DMS 273 (cell line): ENCODE data around the gene HLA-DQA1.
"Not testable (repeated sequence)": the region's sequence is repeated elsewhere in the genome, so short reads cannot be mapped to it uniquely, and the experiment has no call there.

Experiments
- DNase-seq: peaks from one replicate; lab custom pipeline; 2025; ENCODE audit not compliant: unreplicated experiment; lab: John Stamatoyannopoulos, UW

Gene HLA-DQA1

DNA sequence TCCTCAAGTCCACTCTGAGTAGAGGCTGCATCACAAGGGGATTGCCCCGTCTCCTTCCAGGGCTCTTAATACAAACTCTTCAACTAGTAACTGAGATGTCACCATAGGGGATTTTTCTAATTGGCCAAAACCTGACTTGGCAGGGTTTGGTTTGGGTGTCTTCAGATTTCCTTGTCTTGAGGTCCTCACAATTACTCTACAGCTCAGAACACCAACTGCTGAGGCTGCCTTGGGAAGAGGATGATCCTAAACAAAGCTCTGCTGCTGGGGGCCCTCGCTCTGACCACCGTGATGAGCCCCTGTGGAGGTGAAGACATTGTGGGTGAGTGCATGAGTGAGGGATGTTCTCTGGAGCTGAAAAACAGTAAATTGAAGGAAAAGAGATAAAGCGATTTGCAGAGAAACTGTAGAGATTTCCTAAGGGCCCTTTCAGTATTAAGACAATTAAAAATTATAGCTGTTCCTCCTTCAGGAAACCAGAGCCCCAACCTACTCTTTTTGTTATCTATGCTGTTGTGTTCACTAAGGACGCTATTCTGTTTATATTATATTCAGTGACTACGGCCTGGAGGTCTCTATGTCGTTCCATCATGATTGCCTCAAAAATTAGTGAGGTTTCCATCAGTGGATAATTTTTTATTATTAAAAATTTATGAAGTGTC is at the start of gene HLA-DQA1:
Gene HLA-DQA1, plus strand, starts transcription at position 188 of the 662 bp plus-strand sequence. Its CDS starts 53 bp downstream, at position 241.
- DNase-seq = no peak

DNA sequence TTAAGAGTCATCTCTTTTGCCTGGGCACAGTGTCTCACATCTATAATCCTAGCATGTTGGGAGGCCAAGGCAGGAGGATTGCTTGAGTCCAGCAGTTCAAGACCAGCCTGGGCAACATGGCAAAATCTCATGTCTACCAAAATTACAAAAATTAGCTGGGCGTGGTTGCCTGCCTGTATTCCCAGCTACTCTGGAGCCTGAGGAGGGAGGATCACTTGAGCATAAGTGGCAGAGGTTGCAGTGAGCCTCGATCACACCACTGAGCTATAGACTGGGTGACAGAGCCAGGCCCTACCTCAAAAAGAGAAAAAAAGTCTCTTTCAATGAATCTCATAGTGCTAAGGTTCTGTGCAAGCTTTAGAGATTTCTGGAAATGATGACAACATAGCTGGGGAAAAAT is 49.0 kb upstream of the HLA-DQA1 start:
- no peak for DNase-seq

DNA sequence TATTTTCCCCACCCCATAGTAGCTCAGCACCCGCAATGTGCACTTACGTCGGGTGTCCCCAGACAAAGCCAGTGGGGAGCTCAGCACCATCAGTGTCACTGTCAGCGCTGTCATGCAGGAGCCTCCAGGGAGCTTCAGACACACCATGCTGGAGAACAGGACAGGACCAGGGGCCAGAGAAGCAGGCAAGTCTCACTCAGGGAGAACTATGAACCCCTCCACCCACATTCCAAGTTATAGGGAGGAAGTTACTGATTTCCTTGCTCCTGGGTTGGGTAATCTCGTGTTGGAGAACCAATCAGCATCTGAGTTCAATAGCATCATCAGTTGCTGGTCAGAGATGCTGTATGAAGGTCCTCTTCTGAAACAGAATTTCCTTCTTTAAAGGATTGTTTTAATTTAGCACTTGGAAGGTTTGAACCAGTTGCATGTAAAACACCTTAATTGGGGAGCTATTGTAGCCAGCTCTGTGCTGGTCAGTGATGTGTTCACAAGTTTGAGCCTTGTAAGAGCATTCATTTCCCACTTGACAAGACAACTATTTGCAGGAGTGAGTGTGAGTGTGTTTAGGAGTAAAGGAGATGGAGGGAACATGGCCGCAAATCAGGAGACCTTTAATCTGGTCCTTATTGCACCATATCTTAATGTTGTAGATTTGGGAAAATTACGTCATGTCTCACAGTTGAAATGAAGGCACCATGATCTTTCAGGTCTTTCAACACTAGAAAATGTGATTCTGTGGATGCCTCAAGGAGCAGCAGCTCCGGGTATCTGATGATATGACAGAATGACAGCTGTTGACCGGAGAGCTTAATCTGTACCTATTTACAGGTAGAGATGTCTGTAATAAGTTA is 47.4 kb upstream of the HLA-DQA1 start, which contains the start of gene HLA-DRB1:
Gene HLA-DRB1, minus strand, starts transcription at position 253 of the 854 bp plus-strand sequence. Its CDS starts 106 bp downstream, at position 147.
- DNase-seq = peak; percentile 2

DNA sequence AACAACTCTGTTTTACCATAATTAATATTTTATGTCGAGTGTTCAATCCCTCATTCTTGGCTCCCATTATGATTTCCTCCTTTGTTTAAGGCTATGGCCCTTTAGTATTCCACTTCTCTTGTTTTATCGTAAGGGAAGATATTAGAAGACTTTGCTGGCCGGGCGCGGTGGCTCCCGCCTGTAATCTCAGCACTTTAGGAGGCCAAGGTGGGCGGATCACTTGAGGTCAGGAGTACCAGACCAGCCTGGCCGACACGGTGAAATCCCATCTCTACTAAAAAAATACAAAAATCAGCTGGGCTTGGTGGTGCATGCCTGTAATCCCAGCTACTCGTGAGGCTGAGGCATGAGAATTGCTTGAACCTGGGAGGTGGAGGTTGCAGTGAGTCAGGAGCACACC is 46.5 kb upstream of the HLA-DQA1 start:
- DNase-seq = not testable (repeated sequence)

DNA sequence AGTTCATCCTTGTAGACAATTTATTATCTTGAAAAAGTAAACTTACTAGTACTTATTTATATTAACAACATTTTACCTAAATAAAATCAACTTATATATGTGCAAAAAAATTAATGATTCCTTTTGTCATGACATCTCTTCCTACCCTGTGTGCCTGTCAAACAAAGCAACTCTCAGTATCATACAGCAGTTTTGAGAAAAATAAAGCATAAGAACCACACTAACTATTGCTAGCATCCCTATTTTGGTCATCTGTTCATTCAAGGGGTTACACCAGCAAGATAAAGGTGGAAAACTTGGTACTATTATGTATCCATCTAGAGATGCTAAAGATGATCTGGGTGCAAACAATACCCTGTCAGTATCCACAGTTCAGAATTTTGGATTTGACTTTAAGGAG is 40.2 kb upstream of the HLA-DQA1 start:
- no peak for DNase-seq

DNA sequence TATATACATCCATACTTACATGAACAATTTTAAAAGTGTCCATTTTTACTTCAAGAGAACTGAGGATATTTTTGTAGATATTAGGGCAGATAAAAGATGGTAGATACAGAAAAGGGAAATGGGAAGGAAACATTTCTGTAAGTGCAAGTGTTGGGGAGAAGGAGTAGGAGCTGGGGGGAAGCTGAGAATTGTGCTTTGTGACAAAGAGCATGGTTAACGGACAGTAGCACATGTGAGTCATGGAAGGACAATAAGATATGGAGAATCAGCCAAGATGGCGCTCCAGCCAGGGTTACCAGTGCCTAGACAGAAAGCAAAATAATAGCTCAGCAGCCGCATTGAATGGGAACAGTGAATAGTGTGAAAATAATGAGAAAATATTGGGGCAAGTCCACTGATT is 34.8 kb upstream of the HLA-DQA1 start:
- DNase-seq = no peak

DNA sequence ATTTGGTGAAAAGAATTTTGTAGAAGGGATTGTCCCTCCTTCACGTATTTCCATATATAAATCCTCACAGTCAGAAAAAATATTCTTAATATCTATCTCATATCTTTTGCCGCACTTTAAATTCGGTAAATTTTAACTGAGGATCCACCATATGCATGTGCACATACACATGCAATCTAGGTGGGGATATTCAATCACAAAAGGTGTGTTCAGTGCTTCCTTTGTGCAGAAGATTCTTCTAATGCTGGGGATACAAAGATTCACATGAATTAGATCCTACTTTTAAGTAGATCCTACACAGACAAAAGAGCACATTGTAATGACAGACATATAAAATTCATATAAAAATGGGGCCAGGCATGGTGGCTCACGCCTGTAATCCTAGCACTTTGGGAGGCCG is 34.0 kb upstream of the HLA-DQA1 start:
- DNase-seq = no peak

DNA sequence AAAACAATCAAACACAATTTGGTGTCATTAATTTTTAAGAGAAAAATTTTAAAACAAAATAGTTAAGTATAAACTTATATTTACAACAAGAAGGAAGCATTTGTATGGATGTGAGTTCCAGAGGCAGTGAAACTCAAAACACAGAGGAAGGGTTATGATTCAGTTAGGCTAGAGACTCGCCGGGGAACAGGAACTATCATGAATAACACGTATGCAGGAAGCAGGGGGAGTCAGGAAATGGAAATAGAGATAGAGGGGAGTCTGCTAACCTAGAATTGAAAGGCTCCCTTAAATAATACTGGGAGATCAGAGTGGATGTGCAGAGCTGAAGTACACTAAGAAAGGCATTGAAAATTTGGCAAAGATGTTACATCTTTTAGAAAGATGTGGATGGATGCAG is 33.3 kb upstream of the HLA-DQA1 start:
- DNase-seq = no peak

DNA sequence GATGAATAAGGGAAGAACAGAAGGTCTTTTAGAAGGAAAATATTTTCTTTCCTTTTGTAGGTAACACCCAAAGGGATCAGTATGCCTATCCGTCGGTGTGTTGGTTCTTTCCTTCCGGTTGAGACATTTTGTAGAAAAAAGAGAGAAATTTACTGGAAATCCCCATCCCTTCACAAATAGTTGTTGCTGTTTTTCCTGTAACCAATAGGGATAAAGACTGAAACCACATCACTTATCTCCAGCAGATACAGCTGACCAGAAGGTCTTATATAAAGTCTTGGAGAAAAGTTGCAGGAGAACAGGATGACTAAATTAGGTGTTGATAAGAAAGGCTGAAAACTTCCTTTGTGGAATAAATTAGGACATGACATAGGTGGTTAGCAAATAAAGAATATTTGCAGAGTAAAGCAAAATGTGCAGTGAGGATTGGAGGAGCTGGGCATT is 32.8 kb upstream of the HLA-DQA1 start:
- DNase-seq = peak; percentile 3

DNA sequence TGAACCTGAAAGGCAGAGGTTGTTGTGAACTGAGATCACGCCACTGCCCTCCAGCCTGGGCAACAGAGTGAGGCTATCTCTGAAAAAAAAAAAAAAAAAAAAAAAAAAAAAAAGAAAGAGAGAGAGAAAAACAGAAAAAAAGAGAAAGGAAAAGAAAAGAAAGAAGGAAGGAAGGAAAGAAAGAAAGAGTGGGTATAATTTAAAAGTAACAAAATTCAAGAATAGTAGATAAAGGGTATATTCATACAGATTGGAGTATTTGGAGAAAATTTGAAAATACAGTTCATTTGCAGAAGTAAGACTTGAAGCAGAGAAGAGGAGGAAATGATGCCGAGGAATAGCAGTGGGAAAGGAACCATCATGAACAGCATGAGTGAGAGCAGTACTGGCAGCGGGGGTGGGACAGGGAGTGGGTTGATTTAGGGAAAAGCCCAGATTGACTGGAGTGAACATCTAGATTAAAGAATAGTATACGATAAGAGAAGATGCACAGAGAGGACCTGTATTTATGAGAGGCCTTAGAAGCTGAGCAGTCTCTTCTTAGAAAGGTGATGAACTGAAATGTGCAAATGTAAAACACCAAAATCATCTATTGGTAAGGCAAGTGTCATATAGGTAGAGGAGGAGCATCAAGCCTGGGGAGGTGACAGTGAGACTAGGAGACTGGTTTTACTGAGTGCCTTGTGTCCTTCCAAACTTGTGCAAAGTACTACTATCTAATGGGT is 29.8 kb upstream of the HLA-DQA1 start:
- DNase-seq = no peak

DNA sequence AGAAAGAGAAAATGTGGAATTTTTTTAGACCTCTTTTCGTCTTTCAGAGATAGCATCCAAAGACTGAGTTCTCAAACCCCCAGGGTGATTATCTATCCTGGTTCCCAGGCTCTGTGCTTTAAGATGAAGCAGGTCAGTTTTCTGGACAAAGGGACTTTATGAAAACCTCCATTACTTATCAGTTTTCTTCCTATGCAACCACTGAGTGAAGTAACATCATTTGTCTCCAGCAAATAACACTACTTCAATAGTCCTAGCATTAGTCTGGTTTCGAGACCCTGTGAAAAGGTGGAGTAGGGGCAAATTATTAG is 29.3 kb upstream of the HLA-DQA1 start:
- no peak for DNase-seq

DNA sequence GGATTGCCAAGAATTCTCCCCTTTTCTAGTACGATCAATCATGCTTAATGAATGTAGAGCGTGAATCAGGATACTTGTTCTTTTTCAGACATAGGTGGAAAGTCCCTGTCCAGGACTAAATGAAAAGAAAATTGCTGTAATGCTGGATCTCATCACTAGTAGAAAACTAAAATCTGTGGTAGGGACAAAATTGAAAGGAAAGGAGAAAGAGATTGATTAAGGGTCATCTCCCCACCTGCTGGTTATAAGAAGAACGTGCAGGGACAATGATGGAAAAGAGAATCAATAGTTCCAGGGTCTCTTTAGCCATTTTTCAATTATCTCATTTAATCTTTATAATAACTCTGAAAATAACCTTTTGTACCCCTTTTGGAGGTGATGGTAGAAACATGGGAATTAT is 28.8 kb upstream of the HLA-DQA1 start:
- DNase-seq = no peak

DNA sequence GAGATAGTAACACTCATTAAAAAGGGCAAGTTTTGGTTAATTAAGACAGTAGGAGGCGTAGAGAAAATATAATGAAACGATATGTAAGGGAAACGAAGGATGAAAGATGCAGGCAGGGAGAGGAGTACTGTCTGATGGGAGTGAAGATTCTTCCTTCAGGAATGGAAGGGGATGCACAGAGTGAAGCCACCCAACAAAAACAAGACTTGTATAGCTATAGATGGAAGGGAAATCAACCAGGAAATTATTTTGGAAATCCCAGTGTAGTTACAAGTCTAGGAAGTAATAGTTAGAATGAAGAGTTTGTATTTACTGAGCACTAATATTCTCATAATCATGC is 27.8 kb upstream of the HLA-DQA1 start:
- no peak for DNase-seq

DNA sequence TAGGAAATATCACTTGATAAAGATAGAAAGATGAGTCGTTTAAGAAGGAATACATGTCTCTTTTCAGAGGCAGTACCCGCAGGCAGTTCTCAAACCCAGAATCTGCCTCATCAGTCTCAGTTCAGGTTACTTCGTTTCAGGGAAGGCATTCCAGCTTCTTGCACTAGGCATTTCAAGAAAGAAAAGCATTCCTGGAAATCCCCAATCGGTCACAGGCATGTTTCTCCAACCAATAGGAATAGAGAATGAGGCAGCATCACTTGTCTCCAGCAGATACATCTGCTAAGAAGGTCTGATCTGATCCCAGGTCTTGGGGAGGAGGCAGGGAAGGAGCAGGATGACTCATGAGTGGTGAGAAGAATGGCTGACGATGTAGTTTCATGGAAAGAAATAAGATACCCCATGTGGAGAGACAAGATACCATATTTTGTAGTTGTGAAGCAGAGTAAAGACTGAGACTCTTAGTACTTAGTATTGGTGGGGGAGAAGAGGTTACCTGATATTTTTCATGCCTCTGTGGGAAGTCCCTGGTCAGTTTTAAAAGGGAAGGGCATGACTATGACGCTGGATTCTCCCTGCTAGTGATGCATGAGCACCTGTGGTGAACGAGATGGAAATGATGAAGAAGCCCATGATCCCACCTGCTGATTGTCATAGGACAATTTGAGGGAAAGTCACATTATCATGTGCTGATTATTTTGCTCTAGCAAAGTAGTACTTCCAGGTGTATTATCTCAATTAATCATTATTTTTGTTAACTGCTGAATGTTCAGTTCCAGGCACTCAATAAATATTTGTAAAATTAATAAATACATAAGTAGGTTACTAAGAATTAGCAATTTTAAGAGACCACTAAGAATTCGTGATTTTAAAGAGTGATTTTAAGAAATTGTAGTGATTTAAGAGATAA is 27.2 kb upstream of the HLA-DQA1 start:
- peak; percentile 71 for DNase-seq

DNA sequence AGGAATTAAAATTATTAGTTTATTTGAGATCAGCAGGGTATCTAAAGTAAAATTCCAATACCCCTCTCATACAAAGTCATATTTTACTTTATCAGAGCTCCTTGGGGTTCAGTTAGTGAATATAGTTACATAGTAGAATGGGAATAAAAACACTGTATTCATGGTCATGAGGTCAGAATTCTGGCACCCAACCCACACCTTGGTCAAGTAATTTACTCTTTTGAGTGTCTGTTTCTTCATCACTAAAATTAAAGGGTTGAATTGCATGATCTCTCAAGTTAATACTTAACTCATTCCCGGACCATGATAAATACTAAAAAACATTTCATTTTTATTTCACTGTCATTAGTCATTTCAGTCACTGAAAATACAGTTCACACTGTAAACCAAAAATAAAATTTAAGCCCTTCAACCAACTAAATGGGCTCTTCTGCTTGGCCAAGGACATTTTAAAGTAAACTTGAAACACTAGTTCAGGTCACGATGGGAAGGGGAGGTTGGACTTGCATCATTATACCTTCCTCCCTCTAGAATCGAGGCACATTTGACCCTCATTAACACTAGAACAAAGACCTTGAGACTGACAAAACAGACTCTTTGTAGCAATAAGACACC is 26.4 kb upstream of the HLA-DQA1 start:
- DNase-seq = no peak

DNA sequence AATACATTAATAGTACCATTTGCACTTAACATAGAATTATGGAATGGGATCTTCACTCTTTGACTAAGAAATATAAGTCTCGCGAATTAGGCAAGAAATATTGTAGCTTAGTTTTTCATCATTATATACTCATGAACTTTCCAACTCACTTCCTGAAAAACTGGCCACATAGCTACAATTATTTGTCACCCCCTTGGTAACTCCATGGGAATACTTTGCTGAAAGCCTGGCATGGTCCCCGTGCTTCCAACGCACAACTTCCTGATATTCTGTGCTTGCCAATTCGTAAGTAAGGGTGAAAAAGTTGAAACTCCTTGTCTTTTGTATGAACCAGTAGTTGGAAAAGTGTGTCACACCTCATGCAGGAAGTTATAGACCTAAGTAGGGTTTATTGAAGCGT is 23.7 kb upstream of the HLA-DQA1 start:
- DNase-seq = no peak

DNA sequence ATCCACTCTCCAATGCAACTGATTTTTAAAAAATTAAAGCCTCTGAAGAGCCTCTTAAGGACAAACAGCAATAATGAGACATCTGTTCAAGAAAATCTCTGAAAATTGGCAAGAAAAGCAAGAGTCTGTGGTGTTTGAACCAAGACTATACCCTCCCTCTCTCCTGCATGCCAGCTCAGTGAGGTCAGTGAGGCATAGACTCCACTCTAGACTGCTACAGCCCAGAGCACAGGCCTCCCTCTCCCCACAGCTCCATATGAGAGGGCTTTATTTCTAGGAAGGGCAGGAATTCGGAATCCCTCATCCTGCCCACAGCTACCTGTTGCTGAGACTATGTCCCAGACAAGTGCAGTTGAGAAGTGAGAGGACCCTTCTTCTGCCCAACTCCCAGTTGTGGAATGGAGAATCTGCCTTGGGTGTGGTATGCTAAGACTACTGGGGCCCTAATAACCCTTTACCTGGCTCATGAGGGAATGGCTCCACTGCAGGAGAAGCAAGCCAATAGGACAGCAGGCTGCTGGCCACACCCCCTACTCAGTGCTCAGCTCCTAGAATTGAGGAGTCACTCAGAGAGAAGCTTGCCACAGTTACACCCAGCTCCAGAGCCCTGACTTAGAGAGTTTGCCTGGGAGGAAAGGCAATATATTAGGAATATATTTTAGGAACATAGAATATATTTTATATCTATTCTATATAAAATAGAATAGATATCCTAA is 22.7 kb upstream of the HLA-DQA1 start:
- DNase-seq = no peak

DNA sequence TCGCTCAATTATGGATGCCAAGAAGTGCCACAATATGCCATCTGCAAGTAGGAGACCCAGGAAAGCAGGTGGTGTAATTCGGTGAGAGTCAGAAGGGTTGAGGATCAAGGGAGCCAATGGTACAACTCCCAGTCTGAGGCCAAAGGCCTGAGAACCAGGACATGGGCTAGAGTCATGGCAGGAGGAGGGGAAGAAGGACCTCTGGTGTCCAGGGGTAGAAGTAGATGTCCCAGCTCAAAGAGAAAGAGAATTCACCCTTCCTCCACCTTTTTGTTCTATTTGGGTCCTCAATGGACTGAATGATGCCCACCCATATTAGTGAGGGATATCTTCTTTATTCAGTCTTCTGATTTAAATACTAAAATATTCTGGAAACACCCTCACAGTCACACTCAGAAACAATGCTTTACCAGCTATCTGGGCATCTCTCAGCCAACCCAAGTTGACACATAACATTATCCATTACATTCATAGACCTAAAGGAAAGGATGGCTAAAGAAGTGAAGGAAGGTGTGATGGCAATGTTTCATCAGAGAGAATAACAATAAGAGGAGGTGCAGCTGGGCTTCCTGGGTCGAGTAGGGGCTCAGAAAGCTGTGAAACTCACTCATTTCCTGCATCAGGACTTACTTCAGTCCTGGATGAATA is 21.2 kb upstream of the HLA-DQA1 start:
- DNase-seq = no peak

DNA sequence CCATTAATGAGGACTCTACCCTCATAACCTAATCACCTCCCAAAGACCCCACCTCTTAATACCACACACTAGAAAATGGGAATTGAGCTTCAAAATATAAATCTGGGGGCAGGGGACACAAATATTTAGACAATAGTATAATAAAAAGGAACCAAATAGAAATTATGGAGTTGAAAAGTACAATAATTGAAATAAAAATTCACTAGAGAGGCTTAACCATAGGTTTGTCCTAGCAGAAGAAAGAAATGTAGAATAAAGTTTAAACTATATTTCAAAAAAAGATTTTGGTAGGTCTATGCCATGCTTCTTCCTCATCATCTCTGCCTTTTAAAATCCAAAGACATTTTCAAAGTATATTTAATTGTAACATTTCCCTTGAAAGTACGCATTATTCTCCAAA is 19.5 kb upstream of the HLA-DQA1 start:
- no peak for DNase-seq
